ENCODE results near the gene ERF.

DNA sequence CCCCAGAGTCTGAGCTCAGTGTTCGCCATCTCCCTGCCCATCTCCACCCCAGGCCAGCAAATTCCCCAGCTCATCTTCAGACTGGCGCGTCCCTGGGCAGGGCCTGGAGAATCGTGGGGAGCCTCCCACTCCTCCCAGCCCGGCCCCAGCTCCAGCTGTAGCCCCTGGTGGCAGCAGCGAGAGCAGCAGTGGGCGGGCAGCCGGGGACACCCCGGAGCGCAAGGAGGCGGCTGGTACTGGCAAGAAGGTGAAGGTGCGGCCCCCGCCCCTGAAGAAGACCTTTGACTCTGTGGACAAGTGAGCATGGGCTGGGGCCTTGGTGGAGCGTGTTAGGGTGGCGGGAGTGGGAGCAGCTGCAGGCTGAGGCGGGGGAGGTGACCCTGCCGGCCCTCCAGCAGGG lies 38.6 kb upstream of the ERF start:
- TF ChIP-seq EZH2 (IDR thresholded peaks at IDR 0.05; ENCODE audit: insufficient read depth, poor library complexity, severe bottlenecking), result no peak
- no peak for TF ChIP-seq EZH2phosphoT487 (IDR thresholded peaks at IDR 0.05; ENCODE audit: insufficient read depth, low read depth)

Measured in GM23248 (cell line).